Measurements from ENCODE around the gene LYPD1. TPM values are rescaled to one million over a fixed set of nuclear protein-coding genes. Genes with fewer than 3 reads are reported as not detected.

Gene LYPD1
- total and polyA plus RNA-seq, 2 donors from 2014 or later = 4.7 to 11.1 TPM

DNA sequence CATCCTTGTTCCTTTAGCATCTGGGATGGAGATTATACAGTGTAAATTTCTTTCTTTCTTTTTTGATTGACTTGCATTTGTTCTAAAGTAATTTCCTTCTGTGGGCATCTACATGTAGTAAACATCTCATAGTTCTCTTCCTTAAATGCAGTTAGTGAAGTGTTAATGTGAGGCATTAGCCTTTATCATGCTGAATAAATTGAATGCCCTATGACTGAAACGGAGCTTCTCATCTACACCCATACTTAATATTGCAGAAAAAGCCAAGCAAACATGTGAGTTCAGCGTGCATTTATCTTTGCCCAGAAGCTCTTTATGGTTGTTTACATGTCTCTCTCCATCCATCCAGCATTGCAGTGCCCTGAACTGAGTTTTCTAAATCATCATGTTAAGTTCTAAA, 58.3 kb downstream of the LYPD1 start:
- no peaks in the 10 kb centered on the region for H3K4me1 ChIP-seq (ENCODE audit: control insufficient read depth in 2 of 3, insufficient read depth in 2 of 3, low read depth in 1 of 3, low read length in 3 of 3)
- H3K4me3 ChIP-seq (ENCODE audit: low read length in 3 of 3) = no peak overlapping the region
- H3K9me3 ChIP-seq (ENCODE audit: control insufficient read depth in 2 of 3, insufficient read depth in 1 of 3, low read length in 3 of 3) = no peaks in the 10 kb centered on the region
- no peaks in the 10 kb centered on the region for H3K36me3 ChIP-seq (ENCODE audit: control insufficient read depth in 2 of 3, insufficient read depth in 3 of 3, low read length in 3 of 3)
- H3K27me3 ChIP-seq (ENCODE audit: control insufficient read depth, insufficient read depth, low read length) = no peaks in the 10 kb centered on the region
- FAIRE-seq = no peak
- no peak for DNase-seq
- intact Hi-C loops (cut with DNase I) = no loop called here
- H3K27ac ChIP-seq (ENCODE audit: low read depth in 2 of 2, low read length in 2 of 2) = no peak overlapping the region
- TF ChIP-seq, protein P1, sequence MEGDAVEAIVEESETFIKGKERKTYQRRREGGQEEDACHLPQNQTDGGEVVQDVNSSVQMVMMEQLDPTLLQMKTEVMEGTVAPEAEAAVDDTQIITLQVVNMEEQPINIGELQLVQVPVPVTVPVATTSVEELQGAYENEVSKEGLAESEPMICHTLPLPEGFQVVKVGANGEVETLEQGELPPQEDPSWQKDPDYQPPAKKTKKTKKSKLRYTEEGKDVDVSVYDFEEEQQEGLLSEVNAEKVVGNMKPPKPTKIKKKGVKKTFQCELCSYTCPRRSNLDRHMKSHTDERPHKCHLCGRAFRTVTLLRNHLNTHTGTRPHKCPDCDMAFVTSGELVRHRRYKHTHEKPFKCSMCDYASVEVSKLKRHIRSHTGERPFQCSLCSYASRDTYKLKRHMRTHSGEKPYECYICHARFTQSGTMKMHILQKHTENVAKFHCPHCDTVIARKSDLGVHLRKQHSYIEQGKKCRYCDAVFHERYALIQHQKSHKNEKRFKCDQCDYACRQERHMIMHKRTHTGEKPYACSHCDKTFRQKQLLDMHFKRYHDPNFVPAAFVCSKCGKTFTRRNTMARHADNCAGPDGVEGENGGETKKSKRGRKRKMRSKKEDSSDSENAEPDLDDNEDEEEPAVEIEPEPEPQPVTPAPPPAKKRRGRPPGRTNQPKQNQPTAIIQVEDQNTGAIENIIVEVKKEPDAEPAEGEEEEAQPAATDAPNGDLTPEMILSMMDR (IDR thresholded peaks at IDR 0.05; ENCODE audit: borderline replicate concordance, extremely low read depth, insufficient read depth) = no peak
- H3K9ac ChIP-seq (ENCODE audit: low read length in 3 of 3) = no peak overlapping the region

DNA sequence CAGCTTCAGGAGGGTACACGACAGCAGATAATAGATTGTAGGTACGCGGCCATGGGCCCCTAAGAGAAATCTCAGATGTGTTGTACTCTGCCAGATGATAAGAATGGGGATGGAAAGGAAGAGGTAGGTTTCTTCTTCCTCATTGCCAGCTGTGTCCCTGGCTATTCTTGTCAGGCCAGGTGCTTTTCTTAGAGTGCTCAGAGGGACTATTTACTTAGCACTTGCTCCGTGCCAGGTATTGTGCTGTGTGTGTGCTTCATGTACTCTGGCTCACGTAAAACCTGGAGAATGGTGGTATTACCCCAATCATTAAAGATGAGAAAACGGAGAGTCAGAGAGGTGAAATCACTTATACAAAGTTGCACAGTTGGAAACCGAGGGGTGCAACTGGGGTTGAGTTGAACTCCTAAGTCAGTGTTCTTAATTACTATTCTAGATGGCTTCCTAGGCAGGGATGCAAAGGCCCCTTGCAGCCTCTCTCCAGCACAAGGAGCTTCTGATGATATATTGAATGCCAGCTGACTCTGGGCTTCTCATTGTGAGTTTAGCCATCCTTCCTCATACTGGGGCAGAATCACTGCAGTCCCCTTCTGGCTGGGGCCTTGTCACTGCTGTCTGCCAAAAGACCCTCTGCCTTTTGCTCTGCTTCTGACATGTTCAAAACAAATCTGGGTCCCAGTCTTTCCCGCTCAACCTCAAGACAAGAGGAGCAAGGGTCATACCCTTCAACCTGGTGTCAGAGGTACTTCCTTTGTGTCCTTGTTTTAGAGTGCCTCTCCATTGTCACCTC, 60.7 kb downstream of the LYPD1 start:
- intact Hi-C loops (cut with DNase I) = no loop called here
- no peaks in the 10 kb centered on the region for H3K9me3 ChIP-seq (ENCODE audit: control insufficient read depth in 2 of 3, insufficient read depth in 1 of 3, low read length in 3 of 3)
- H3K9ac ChIP-seq (ENCODE audit: low read length in 3 of 3) = no peak overlapping the region
- DNase-seq (no peak), FAIRE-seq (no peak)
- TF ChIP-seq, protein P1 (IDR thresholded peaks at IDR 0.05; ENCODE audit: borderline replicate concordance, extremely low read depth, insufficient read depth) = no peak
- H3K4me1 ChIP-seq (ENCODE audit: control insufficient read depth in 2 of 3, insufficient read depth in 2 of 3, low read depth in 1 of 3, low read length in 3 of 3) = no peaks in the 10 kb centered on the region
- no peak overlapping the region for H3K4me3 ChIP-seq (ENCODE audit: low read length in 3 of 3)
- no peaks in the 10 kb centered on the region for H3K36me3 ChIP-seq (ENCODE audit: control insufficient read depth in 2 of 3, insufficient read depth in 3 of 3, low read length in 3 of 3)
- no peak overlapping the region for H3K27ac ChIP-seq (ENCODE audit: low read depth in 2 of 2, low read length in 2 of 2)
- no peaks in the 10 kb centered on the region for H3K27me3 ChIP-seq (ENCODE audit: control insufficient read depth, insufficient read depth, low read length)

DNA sequence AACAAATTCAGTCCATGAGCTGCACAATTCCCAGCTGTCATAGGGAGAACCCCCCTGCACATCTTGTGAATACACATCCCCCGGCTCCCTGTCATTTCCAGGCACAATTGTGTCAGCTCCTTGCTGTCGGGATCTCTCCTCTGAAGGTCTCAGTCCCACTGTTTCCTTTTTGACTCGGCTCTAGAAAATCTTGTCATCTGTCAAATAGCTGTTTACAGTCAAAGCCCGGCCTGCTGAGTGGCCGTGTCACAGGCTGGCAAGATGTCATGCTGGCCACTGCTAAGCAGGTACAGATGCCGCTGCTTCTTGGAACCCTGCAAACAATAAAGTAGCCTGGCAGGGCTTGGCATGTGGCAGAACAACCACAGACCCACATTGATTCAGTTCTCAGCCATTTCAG, 61.7 kb downstream of the LYPD1 start:
- Histone ChIP-seq H3K36me3 (ENCODE audit: control insufficient read depth in 2 of 3, insufficient read depth in 3 of 3, low read length in 3 of 3) (no peaks in the 10 kb centered on the region), H3K9me3 (ENCODE audit: control insufficient read depth in 2 of 3, insufficient read depth in 1 of 3, low read length in 3 of 3) (no peaks in the 10 kb centered on the region), H3K9ac (ENCODE audit: low read length in 3 of 3) (no peak overlapping the region), H3K27me3 (ENCODE audit: control insufficient read depth, insufficient read depth, low read length) (no peaks in the 10 kb centered on the region), H3K27ac (ENCODE audit: low read depth in 2 of 2, low read length in 2 of 2) (no peak overlapping the region), H3K4me3 (ENCODE audit: low read length in 3 of 3) (no peak overlapping the region), H3K4me1 (ENCODE audit: control insufficient read depth in 2 of 3, insufficient read depth in 2 of 3, low read depth in 1 of 3, low read length in 3 of 3) (no peaks in the 10 kb centered on the region)
- TF ChIP-seq, protein P1 (IDR thresholded peaks at IDR 0.05; ENCODE audit: borderline replicate concordance, extremely low read depth, insufficient read depth) = no peak
- intact Hi-C loops (cut with DNase I) = no loop called here
- FAIRE-seq = no peak
- DNase-seq = no peak

Data from kidney (tissue), 14 donors.